Left colon (tissue), 2 donors: Measurements from ENCODE around the gene DCBLD2. TPM values are rescaled to one million over a fixed set of nuclear protein-coding genes. Genes with fewer than 3 reads are reported as not detected.

ENCODE experiments used
- ATAC-seq: fragments of 200-7000 bp; cut with Tn5 transposase; one replicate; pipeline ENCODE4 v1.9.1; 2020; ENCODE audit warnings: mild to moderate bottlenecking, moderate library complexity
- DNase-seq, 2 donors: peaks; one replicate each; pipeline ENCODE4 v3.0.0-alpha.2; 2020
- intact Hi-C, 2 donors: fragments of 100-400 bp; cut with DNase I in 1 of 2; cut with micrococcal nuclease in 1 of 2; formaldehyde crosslinking; loops; one replicate each; pipeline versions ENCODE4 v1.11.2 to v1.14.0; 2022; cut with DNase I, micrococcal nuclease
- total RNA-seq, 2 donors: library from RNA; stranded (reverse); fragmentation: NEBNext Ultra II Directional; extraction: Animal tissue kit (Norgen Biotek cat#: 25700); gene quantifications; one replicate each; pipeline ENCODE4 v1.2.1, GENCODE V29; 2021
- donor health status: DM: no; HTN: no; CAD: no.
- donor health status: DM: yes; HTN: yes; CAD: no.

Gene DCBLD2
- total RNA-seq, 2 donors from 2014 or later: 8.9 to 12.2 TPM

DNA sequence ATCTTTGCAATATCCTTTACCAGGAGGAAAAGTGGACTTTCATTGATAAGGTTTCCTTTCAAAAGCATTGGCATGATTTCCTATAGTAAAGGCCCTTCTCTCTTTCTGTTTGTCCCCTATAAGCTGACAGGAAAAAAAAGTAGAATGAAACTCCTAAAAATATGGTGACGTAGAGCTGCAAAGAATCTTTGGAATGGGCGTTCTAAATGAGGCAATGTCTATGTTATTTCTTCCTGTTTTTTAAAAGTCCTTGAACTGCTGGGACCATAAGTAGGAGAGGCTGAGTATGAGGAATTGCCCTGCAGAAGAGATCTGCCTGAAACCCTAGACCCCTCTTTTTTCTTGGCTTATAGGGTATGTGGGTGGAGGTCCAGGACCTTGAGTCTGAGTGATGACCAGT lies 121.2 kb downstream of the DCBLD2 start:
- intact Hi-C loops: no loop called here
- ATAC-seq (no peak), DNase-seq (no peak)

DNA sequence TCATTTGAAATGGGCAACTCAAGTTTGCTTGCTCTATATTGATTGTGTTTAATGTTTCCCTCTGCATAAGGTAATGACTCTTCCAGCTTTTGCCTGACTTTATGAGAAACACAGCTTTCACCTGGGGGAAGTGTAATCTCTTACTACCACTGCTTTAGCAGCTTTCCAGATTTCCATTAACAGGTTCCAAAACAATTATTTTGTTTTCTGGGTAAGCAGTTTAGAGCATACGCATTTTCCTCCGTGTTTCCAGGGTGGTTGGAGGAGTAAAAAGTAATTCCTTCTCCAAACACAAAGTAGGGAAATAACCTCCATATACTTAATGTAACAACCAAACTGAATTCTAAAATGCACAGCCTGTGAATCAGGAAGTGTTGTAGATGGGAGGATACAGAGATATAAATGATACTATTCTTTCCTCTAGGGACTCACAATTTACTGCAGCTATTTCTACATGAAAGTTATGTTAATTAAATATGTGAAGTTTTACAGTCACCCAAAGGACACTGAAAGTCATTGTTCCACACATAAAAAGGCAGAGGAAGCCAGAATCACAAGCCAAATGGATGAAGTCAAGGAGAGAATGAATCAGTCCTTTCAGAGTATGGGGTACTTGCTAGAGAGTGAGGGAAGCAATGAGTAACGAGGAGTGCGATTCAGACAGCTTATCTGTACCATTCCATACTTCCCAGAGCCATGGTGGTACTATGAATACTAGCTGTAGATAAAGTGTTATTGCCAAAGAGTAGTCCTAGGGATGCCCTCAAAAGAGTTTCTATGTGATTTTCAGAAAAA lies 121.8 kb downstream of the DCBLD2 start:
- ATAC-seq (no peak), DNase-seq (no peak)
- intact Hi-C loops: no loop called here

DNA sequence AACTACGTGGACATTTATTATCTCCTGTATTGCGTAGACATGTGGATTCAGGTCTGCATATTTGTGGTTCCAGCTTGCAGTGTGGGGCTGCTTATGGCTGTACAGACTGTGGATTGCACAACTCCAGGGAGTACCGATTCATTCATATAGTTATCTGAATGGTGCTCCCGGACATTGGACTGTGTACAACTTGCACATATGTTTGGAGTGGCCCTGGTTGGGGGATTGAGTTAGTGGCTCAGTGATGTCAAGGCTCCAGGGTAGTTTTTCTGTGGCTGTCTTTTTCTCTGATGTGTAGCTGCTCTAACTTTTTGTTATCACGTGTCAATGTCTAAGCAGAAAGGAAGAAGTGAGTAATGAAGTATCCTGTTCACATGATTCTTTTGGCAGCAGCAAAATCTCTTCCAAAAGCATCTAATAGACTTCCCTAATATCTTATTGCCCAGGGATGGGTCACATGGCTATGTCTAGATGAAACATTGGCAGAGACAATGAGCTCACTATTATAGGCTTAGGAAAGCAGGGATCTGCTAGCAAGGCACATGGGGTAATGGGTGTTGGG lies 122.6 kb downstream of the DCBLD2 start:
- intact Hi-C loops: no loop called here
- ATAC-seq: no peak
- DNase-seq: no peak

DNA sequence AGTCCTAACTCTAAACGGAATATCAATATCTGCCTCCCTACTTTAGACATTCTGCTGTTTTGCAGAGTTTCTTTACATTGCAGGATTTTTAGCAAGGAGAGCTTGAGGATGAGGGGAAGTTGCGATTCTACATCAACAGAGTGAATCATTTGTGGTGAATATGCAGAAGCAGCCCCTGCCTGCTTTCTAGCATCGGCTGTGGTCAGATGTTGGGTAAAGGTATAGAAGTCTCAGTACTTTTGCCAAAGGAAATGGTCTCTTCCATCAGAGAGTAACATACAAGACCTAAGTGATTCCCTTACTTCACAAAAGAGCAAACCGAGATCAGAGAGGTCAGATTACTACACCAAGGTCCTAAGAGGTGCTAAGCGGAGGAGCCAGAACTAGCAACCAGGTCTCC lies 123.1 kb downstream of the DCBLD2 start:
- DNase-seq: no peak
- no peak for ATAC-seq
- intact Hi-C loops: no loop called here

DNA sequence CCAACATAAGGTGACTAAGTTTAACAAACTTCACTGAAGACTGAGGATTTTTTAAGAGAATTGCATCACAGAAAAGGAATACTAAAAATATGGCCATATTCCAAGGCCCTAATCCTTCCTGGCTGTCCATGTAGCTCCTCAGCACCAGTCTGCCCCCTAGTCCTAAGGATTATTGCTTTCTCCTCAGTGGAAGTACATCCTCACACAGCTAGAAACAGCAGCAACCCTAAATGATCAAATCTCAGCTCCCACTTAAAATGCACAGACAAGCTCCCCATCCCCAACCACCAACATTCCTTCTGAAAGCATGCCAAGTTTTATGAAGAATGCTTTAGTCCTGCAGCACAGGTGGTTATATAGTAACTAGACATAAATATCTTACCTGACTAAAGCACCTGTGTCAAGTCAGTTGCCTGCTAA lies 123.7 kb downstream of the DCBLD2 start:
- DNase-seq (no peak), ATAC-seq (no peak)
- intact Hi-C loops: no loop called here

DNA sequence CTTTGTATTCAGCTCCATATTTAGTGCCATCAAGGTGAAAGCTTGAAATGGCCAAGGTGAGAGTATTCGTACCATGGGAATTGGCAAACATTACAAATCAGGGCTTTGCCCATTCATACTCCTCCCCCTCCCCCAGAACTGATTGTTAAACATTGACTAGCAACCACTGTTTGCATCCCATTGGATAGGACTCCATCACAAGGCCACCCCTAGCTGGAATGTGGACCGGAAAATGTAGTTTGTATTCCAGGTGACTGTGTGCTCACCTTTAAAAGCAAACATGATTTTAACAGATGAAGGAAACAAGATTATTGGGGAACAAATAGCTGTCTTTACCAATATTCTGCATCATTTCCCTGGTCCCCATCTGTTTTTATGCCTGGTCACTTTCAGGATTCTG lies 124.2 kb downstream of the DCBLD2 start:
- no peak for ATAC-seq
- intact Hi-C loops: no loop called here
- DNase-seq: no peak

DNA sequence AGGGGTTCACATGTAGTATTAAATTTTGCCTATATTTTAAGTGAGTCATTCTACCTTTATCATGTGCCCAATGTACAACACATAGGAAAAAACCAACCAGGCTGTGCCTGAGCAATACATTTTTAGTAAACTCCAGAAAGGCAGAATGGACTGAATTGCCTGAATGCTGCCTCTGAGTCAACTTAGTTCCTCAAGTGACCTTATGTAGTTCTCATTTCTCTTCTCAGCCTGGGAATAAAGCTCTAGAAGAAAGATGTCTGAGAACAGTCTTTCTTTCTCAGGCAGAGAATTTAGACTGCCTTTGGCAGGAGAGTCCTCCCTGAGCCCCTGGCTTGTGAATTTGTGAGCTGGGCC lies 125.4 kb downstream of the DCBLD2 start:
- ATAC-seq (no peak), DNase-seq (no peak)
- intact Hi-C loops: no loop called here

DNA sequence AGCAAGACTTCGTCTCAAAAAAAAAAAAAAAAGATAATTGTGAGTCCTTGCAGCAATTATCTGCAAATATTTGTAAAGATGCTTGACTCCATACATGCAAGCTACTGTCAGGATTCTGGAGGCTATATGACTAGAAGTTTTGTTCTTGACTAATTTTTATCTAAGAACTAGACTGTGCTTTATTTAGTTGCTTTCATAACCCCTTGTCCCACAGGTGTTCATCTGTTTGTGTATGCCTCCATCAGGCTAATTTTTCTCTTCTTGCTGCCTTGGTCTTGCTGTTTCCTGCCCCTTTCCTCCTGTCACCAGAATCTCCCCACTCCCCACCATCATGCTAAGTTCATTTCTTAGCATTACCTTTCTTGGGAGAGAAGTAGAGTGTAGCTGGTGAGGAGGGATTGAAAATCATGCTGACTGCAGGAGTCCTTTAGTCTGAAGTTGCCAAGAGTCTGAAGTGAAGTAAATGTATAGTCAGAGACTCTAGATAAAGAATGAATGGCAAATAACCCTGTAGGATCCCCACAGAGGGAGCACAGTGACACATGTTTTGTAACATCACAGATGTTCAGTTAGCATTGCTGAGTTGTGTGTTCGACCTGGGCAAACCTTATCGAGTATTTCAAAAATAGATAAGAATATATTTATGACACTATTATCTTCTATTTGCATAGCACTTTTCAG lies 125.9 kb downstream of the DCBLD2 start:
- ATAC-seq (no peak), DNase-seq (no peak)
- intact Hi-C loops: no loop called here

DNA sequence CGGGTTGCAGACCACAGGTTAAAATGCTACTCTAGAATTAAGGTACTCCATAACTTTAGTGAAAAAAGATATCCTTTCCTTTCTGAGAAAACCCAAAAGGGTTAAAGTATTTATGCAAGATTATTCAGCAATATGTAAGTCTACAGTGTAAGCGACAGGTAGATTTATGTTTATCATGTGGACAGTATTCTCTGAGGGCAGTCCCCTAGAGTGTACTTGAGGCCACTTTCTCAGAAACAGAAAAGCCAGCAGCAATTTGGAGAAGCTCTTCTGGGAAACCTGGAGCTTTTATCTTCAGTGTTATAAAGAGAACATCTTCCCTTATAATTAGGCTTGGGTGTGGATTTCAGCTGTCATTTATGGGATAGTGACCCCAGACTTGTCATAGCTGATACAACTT lies 129.5 kb downstream of the DCBLD2 start:
- intact Hi-C loops: no loop called here
- ATAC-seq (no peak), DNase-seq (no peak)

DNA sequence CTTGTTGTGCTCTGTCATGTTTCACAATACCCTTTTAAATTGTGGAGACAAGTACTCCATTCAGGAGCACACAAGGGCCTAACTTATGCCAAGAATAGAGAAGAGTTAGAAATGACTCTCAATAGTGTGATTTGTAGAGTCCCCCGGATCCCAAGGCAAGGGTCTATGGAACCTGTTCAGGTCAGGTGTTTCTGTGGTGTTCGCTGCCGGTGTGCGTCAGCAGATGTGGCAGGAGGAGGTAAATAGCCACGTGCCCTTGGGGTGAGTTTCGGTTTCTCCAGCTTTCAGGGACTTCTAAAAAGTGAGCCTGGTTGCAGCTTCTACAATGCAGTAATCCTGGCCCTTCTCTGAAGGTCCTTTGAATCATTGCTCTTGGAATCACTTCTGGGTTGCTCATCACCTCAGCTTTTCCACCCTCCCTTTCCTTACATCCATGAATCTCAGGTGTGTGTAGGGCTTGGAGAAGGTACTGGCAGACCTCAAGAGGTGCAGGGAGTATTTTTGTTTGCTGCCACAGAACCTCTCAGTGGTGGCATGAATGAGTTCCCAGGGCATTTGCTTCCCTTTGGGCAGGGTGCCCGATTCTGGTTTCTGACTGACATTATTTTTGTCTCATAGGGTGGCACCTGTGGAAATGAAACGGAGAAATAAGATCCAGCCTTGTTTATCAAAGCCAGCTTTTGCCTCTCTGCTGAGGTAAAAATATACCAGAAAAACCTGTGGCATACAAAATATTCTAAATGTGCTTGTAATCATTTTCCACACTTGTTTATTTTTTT lies 131.0 kb downstream of the DCBLD2 start:
- ATAC-seq (no peak), DNase-seq (peak in 1 of 2 donors; percentile 32)
- intact Hi-C loops: no loop called here

DNA sequence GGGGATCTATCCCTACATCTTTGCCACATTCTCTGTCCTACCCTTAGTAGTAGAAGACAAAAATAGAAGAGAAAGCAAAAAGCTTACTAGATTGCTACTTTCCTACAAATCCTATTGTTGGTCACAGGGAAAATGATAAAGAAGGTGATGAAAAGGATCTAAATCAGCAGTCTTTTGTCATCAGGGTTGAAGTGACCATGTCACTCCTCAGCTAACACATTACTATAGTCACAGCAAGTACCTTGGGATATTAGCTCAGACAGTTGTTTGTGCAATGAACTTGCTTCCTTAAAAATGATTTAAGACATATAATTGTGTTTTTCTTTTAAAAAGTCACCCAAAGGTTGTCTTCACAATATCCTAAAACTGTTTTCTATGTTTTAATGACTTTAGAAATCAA lies 132.0 kb downstream of the DCBLD2 start:
- ATAC-seq (no peak), DNase-seq (no peak)
- intact Hi-C loops: no loop called here

DNA sequence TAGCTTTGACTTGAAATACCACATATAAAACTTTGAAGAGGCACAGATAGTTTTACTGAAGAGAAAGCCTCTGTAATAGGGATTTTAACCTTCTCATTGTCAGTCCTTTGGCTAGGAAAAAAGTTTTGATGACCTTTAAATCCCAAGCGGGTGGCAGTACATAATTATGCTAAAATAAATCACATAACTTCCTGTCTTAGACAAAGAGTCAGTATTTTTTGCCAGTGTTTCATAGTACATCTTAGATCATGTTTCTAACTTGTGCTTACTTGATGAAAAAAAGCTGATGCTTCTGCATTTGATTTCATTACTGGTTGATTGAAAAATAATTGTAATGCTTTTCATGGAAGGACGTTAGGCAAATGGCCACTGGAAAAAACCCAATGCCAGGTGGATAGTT lies 132.5 kb downstream of the DCBLD2 start:
- intact Hi-C loops: no loop called here
- DNase-seq: no peak
- no peak for ATAC-seq

DNA sequence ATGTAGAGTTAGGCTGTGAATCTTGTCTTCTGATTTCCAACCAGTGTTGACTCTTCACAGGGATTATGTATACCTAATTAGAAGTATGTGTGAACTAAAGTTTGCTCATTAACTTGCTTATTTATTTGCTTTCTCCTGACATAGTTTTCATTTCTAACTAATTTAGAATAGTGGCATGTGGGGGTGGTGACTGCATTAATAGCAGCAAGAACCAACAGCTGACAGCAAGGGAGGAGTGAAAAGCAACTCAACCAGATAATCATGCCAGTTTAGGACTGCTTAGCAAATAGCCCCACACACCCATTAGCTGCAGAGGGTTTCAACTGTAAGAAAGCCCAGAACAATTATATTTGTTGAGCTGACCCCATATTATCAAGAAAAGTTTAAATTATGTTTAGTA lies 134.6 kb downstream of the DCBLD2 start:
- ATAC-seq (no peak), DNase-seq (no peak)
- intact Hi-C loops: no loop called here

DNA sequence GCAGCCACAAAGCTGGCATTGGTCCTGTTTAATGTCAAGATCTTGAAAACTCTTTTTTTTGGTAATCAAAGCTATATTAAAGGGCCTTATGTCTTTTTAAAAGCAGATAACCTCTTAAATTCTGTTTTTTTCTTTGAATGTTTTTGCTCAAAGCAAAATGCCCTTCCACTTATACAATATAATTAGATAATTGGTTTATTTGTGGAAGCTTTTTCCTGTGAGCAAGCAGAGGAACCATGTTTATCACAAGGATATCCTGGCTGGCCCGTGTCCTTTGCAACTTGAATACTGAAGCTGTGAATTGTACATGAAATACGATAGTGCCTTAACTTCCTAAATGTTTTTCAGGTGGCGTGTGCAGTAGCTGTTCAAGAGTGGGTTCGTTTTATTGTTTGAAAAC lies 135.8 kb downstream of the DCBLD2 start:
- intact Hi-C loops: no loop called here
- DNase-seq (no peak), ATAC-seq (no peak)

DNA sequence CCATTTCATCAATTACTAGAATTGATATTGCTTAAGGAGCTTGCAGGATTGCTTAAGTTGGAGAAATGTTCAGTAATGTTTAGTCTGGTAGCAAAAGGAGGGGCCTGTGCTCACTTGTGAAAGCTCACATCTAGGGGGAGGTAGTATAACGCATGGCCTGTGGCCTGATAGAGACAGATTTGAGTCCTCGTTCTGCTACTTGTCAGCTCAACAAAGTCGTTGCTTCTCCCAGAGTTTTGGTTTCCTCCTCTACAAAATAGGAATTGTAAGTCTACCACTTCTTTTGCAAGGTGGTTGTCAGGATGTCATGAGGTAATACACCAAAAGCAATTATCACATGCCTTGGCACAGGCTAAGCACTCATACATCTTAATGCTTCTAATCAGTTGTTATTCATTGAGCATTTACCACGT lies 137.0 kb downstream of the DCBLD2 start:
- intact Hi-C loops: no loop called here
- no peak for DNase-seq
- ATAC-seq: no peak

DNA sequence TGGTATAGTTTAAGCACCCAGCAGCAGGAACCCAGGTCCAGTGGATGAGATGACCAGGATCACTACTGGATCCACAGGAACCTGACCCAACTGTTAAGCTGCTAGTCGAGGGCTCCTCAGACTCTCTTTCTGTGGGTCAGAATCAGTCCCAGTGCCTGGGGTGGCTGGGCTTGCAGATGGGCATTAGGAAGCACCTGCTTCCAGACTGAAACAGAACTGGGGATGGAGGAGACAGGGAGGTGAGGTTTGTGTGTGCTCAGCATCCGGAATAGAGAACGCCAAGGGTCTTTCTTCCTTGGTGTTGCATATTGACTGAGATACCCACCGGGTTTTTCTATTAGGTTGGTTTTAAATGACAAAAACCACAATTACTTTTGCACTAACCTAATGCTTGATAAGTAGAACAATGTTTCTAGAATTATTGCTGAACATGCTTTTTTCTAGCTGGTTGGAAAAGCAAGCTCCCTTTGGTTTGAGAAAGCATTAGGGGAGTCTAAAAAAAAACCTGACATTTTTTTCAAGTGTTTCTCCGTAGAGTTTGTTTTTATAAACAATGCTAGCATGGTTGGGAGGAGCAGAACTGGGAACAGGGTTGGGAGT lies 137.6 kb downstream of the DCBLD2 start:
- ATAC-seq (no peak), DNase-seq (no peak)
- intact Hi-C loops: no loop called here

DNA sequence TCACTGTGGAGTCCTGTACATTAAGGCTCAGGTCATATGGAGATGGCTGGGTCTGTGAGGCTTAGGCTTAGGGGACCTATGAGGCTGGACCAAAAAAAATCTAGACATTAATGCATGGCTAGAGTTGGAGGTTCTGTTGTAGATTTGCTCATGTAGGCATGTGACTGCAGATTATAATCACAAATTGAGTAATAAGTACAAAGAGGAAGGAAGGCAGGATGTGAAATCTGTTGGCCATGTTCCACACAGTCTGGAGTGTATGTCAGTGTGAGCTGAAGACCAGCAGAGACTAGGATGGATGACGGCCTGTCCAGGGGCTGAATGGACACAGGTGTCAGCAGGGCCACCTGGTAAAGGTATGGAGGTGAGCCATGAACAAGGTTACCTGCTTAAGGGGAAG lies 138.4 kb downstream of the DCBLD2 start, which contains the start of gene ST3GAL6:
Gene ST3GAL6 (plus strand): TSS at position 265 of the 400 bp plus-strand sequence. CDS start 5,101 bp downstream, outside the sequence.
- ATAC-seq: no peak
- intact Hi-C loops: no loop called here
- peak in 1 of 2 donors; percentile 11 for DNase-seq

DNA sequence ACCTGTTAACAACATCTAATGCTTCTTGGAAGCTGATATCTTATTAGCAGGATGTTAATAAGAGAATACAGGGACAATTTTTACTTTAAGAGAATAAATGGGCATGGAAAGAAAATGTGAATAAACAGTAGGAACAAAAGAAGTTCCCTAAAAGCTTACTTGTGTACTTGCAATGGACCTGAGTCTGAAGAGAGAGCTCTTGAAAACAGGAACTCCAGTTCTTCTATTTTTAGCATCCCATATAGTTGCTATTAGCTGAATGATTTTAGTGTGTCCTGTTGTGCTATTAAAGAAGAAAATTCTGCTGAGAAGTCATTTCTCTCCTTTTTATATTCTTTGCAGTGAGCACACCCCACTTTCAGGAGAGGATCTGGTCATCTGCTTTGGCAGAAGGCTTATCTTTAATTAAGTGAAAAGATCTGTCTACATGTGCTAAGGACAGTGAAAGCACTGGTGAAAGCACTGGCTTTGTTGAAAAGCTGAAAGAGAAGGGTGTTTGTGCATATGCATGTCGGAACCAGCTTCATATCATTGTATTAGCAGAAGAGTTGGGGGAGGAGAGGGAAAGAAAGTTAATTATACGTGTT lies 139.8 kb downstream of the DCBLD2 start:
- intact Hi-C loops: no loop called here
- no peak for ATAC-seq
- DNase-seq: no peak

DNA sequence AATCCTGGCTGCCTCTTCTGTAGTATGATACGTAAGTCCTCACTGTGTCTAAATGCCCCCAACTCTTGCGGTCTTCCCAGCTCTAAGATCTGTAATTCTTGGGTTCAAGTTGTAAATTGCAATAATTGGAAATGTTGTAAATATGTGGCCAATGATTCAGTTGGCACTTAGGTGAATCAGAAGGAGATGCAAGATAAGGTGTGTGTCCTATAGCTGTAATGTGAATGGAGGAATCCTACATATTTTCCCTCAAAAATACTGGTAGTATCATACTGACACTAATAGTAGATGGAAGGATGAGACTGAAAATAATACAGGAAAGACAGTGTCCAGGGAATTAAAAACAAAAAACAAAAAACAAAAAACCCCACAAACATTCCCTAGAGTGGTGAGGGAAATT lies 141.9 kb downstream of the DCBLD2 start:
- DNase-seq (no peak), ATAC-seq (no peak)
- intact Hi-C loops: no loop called here
